KOPT-K1 (cell line): Measurements from ENCODE around the gene SLC24A5.

Experiments used
- H3K27ac ChIP-seq: fragments of 200-600 bp; sonication (generic); 2 replicates; pipeline ENCODE4 v1.5.1; 2016; ENCODE audit warnings: antibody characterized with exemption, mild to moderate bottlenecking, low read depth, low read length; ENCODE audit not compliant: poor library complexity, severe bottlenecking
- H3K36me3 ChIP-seq: fragments of 200-600 bp; sonication (generic); 2 replicates; pipeline ENCODE4 v1.5.1; 2017; ENCODE audit warnings: antibody characterized with exemption, mild to moderate bottlenecking, low read length, moderate library complexity; ENCODE audit not compliant: insufficient read depth
- H3K9me3 ChIP-seq: fragments of 200-600 bp; sonication (generic); 2 replicates; pipeline ENCODE4 v1.5.1; 2017; ENCODE audit warnings: antibody characterized with exemption, low read length, mild to moderate bottlenecking; ENCODE audit not compliant: insufficient read depth, poor library complexity, severe bottlenecking

Gene SLC24A5

DNA sequence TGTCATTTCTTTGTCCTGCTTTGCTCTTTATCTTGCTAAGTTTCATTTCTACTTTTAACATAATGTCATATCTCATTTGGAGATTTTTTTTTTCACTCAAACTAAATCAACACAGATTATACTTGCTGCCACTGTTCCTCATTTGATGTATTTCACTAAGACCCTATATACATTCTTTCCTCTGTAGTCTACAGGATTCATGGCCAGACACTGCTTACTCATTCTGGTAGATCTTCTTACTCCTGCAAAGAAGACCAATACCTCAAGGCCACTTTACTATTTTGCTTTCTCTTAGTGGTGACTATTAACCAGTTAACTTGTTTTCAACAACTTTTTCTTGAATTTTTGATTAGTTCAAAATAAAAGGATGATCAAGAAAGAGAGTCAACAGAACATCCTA is 26.6 kb downstream of the SLC24A5 start:
- Histone ChIP-seq H3K36me3 (peaks cover 79% of the 10 kb centered on the region), H3K27ac (no peak overlapping the region), H3K9me3 (no peaks in the 10 kb centered on the region)

- Histone ChIP-seq H3K36me3 (peaks cover 77% of the 10 kb centered on the region), H3K9me3 (no peaks in the 10 kb centered on the region), H3K27ac (no peak overlapping the region)
These were observed 29.1 kb downstream of the SLC24A5 start for GRCh38 chr15:48149858-48150257.

DNA sequence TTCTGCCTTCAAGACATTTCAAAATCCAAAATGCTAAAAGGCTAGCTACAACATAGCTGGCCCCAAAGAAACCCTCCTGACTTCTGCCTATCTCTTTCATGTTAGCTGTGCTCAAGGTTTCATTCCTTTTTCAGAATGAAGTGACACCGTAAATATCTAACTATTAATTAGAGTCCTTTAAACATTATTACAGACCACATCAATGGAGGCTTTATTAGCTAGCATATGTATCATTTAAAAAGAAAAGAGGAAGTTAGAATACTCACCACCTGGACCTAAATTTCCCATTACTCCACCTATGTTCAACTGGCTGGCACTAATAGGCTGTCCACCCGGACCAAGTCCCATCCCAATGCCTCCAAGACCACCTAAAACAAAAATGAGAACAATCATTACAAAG is 32.7 kb downstream of the SLC24A5 start:
- Histone ChIP-seq H3K27ac (no peak overlapping the region), H3K9me3 (no peaks in the 10 kb centered on the region), H3K36me3 (peaks cover 67% of the 10 kb centered on the region)

DNA sequence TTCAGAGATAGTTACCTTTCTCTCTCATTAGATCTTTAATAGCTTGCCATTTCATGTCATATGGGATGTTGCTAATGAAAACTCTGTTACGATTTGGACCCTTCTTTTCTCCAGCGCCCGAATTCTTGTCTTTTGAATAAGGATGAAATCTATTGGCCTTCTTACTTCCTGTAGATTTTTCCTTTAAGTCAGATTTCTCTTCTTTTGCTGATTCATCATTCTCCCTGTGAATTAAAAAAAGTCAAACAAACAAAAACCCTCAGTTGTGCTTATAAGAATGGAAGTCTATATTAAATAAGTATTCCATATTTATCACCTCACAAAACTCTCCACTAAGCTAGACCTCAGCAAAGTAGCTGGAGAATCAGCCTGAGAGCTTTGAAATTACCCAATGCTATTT is 47.8 kb downstream of the SLC24A5 start:
- H3K36me3 ChIP-seq: peaks cover 49% of the 10 kb centered on the region
- no peak overlapping the region for H3K27ac ChIP-seq
- H3K9me3 ChIP-seq: peaks cover 18% of the 10 kb centered on the region

- peaks cover 40% of the 10 kb centered on the region for H3K36me3 ChIP-seq
- peaks cover 32% of the 10 kb centered on the region for H3K9me3 ChIP-seq
- H3K27ac ChIP-seq: no peak overlapping the region
These were observed 50.2 kb downstream of the SLC24A5 start for GRCh38 chr15:48170981-48171380.

- H3K9me3 ChIP-seq: peaks cover 32% of the 10 kb centered on the region
- no peak overlapping the region for H3K27ac ChIP-seq
- H3K36me3 ChIP-seq: peaks cover 15% of the 10 kb centered on the region
These were observed 54.3 kb downstream of the SLC24A5 start for GRCh38 chr15:48175126-48175525.

DNA sequence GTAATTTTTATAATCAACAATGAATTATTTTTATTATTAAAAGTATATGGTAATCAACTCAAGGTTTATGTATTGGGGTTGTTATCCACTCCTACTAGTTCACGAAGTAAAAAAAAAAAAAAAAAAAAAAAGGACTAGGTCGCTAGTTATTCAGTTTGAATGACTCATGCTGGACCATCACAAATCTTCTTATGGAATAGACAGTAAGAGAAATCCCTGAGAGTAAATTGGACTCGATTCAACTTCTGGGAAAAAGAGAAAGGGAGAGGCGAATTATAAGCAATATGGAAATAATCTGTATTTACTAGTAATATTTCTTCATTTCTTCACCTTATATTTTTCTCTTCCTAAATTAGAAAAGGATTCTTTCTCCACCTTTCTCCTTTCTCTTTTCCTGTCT is 55.3 kb downstream of the SLC24A5 start:
- H3K27ac ChIP-seq: no peak overlapping the region
- peaks cover 15% of the 10 kb centered on the region for H3K36me3 ChIP-seq

GRCh38 chr15:48176957-48177356 is 56.2 kb downstream of the SLC24A5 start:
- peaks cover 31% of the 10 kb centered on the region for H3K9me3 ChIP-seq
- H3K36me3 ChIP-seq: peaks cover 15% of the 10 kb centered on the region
- peak overlapping the region; percentile 84 for H3K27ac ChIP-seq

More for the DNA sequence above, 55.3 kb downstream of the SLC24A5 start:
- H3K9me3 ChIP-seq: peaks cover 32% of the 10 kb centered on the region

DNA sequence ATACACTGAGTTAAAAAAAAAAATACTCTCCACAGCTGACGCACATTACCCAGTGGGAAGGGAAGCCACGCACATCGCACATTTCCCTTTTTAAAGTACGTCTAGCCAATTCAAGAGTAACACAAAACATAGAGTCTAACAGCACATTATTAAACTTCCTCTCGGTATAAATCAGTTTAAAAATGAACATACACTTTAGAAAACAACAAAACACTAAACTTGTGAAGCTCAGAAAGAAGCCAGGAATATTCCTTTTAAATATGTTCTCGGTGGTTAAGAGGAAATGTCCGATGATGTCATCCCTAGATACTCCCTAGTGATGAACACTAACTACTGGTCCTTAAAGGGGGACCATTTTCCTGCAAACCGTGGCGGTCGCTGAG is 56.6 kb downstream of the SLC24A5 start:
- peaks cover 27% of the 10 kb centered on the region for H3K9me3 ChIP-seq
- peaks cover 15% of the 10 kb centered on the region for H3K36me3 ChIP-seq
- H3K27ac ChIP-seq: peak overlapping the region; percentile 84

DNA sequence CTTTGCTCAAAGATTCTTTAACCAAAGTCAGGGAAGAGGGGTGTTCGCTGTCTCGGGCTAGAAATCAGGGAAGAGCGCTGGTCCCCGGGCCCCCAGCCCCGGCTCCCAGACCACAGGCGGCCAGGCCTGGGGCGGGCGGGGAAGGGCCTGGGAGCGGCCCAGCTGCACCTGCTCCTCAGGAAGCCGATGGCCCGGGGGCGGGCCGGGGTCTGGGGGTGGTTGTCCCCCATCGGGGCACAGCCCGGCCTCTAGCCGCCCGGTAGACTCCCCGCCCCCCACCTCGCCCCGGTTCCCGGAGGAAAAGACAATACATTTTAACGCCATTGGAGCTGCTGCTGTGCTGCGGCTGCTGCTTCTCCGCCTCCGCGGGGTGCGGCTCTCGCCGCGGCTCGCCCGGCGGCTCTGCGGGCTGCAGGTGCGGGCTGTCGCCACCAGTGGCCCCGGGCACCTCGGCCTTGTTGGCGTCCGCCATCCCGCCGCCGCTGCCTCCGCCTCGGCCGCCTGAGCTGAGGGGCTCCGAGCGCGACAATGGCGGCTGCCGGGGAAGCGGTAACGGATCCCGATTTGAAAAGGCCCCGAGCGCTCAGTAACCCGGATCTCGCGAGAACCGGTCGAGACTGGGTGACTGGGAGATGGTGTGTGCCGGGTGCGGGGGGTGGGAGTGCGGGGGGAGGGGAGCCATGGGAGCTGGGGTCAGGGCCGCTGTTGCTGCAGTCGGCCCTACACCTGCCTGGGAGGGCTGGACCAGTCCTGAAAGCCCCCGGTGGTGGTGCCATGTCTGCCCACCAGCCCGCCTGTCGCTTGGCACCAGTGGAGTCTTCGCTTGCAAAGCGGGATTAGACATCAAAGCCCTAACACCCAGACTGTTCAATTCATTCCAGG is 57.2 kb downstream of the SLC24A5 start, which contains the start of gene MYEF2:
Gene MYEF2, minus strand, starts transcription at position 530 of the 882 bp plus-strand sequence. Its CDS starts 58 bp downstream, at position 472.
- Histone ChIP-seq H3K36me3 (peaks cover 15% of the 10 kb centered on the region), H3K9me3 (peaks cover 21% of the 10 kb centered on the region), H3K27ac (peak within 1 kb of the TSS; percentile 84)

GRCh38 chr15:48178648-48178931 is 57.8 kb downstream of the SLC24A5 start:
- H3K36me3 ChIP-seq: peaks cover 15% of the 10 kb centered on the region
- H3K9me3 ChIP-seq: peaks cover 15% of the 10 kb centered on the region
- peak overlapping the region; percentile 84 for H3K27ac ChIP-seq

DNA sequence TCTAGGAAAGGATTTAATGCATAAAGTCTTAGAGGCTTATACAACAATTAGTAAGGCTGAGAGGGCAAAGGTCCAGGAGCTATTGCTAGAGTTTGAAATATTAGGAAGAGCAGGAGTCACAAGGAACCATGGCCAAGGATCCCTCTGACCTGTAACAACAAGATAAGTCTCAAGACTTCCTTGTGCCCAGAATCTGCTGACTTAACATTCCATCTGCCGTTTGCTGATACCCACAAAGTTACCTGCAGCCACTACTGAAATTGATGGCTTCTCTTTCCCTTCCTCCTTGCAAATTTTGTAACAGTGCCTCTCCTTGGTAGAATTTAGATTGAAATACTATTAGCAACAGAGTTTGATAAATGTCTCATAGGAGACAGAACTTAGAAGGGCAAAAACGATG is 62.0 kb downstream of the SLC24A5 start:
- Histone ChIP-seq H3K27ac (no peak overlapping the region), H3K36me3 (no peaks in the 10 kb centered on the region), H3K9me3 (no peaks in the 10 kb centered on the region)

GRCh38 chr15:48185529-48185928 is 64.7 kb downstream of the SLC24A5 start:
- Histone ChIP-seq H3K9me3 (no peaks in the 10 kb centered on the region), H3K27ac (no peak overlapping the region), H3K36me3 (no peaks in the 10 kb centered on the region)

- Histone ChIP-seq H3K27ac (no peak overlapping the region), H3K36me3 (no peaks in the 10 kb centered on the region), H3K9me3 (no peaks in the 10 kb centered on the region)
These were observed 65.5 kb downstream of the SLC24A5 start for GRCh38 chr15:48186271-48186670.

DNA sequence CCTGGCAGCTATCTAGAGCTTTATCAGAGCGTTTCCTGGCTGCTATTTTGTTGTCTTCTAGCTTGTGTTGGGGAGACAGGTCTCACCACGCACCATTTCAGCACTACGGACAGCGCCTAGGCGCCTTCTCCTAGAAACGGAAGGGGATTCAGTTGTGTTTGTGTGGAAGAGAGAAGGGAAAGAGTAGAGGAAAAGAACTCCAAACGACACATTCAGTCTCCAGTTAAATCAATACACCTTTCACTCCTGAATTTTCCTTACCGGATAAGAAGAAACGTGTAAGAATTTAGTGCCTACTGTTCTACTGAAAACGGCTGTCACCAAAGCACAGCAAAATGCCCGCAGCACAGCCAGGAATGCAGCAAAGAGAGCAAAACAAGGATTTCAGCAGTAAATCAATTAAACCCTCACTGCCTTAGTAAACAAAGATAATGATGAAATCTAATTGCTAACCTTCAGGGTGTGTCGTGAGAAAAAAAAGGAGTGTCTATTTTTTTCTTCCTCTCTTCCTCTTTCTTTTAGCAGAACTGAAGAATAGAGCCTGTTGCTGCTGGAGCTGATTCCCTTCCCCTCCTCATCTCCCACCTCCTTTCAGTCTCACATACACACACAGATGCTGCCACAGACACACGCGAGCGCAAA is 70.3 kb downstream of the SLC24A5 start:
- no peaks in the 10 kb centered on the region for H3K9me3 ChIP-seq
- H3K36me3 ChIP-seq: no peaks in the 10 kb centered on the region

More for the DNA sequence above, 70.3 kb downstream of the SLC24A5 start:
- H3K27ac ChIP-seq: no peak overlapping the region
